HepG2 (cell line): ENCODE data around the gene FMNL2. TPM values are rescaled to one million over a fixed set of nuclear protein-coding genes. Genes with fewer than 3 reads are reported as not detected.

Experiments used
- ATAC-seq: fragments of 200-7000 bp; cut with Tn5 transposase; 3 replicates; pipeline ENCODE4 v1.9.1; 2020; ENCODE audit warnings: mild to moderate bottlenecking, moderate library complexity
- BruUV-seq: library from RNA; stranded (reverse); fragments of 400-500 nt; replicated peaks from 2 replicates; lab custom pipeline; 2021; lab: Mats Ljungman, UMichigan
- CTCF ChIA-PET: fragments of 300-600 bp; formaldehyde crosslinking; extraction: SDS; loops from one replicate; lab custom pipeline; 2021; ENCODE audit warnings: low total read pairs, inconsistent platforms, low intra/inter-chr PET ratio; lab: Yijun Ruan, JAX
- POLR2A ChIA-PET: fragments of 350-600 bp; sonication (Branson Sonifier 250); formaldehyde crosslinking; loops from one replicate; lab custom pipeline; 2020; ENCODE audit warnings: antibody characterized with exemption, inconsistent platforms; lab: Yijun Ruan, JAX
- DNase-seq: peaks from one replicate; pipeline ENCODE4 v3.0.0-alpha.2; 2015; ENCODE audit warnings: low spot score
- FAIRE-seq: peaks from 3 replicates; lab custom pipeline; 2011; peaks lifted over from hg19 to GRCh38; lab: Jason Lieb, UNC
- H2AFZ ChIP-seq: one replicate; pipeline ENCODE4 v1.6.1; 2011; ENCODE audit warnings: low read length, inconsistent platforms
- H3K27ac ChIP-seq: fragments of 300-600 bp; 3 replicates; pipeline ENCODE4 v1.8.0; 2011; ENCODE audit warnings: mixed run types, mild to moderate bottlenecking, mixed read lengths, low read length, inconsistent platforms; ENCODE audit not compliant: insufficient read depth; ENCODE audit errors: extremely low read length
- H3K27me3 ChIP-seq, 2 experiments: fragments of 200-600 bp in 1 of 2; 2 replicates in 1 of 2; 3 replicates in 1 of 2; pipeline versions ENCODE4 v1.6.0 to v1.8.0; 2011; ENCODE audit warnings: low read length in 2 of 2, mild to moderate bottlenecking in 2 of 2, moderate library complexity in 2 of 2, inconsistent platforms in 1 of 2; ENCODE audit not compliant: insufficient read depth in 2 of 2, control insufficient read depth in 1 of 2
- H3K36me3 ChIP-seq, 2 experiments: fragments of 200-600 bp in 1 of 2; replicated peaks in 1 of 2; 2 replicates in 1 of 2; 3 replicates in 1 of 2; pipeline versions ENCODE4 v1.5.1 to v1.8.0; 2011; ENCODE audit warnings: low read length in 2 of 2, inconsistent platforms in 1 of 2; ENCODE audit not compliant: insufficient read depth in 2 of 2, control insufficient read depth in 1 of 2
- H3K4me1 ChIP-seq: 2 replicates; pipeline ENCODE4 v1.5.1; 2012; ENCODE audit warnings: low read length, inconsistent platforms; ENCODE audit not compliant: insufficient read depth
- H3K4me2 ChIP-seq: 2 replicates; pipeline ENCODE4 v1.6.0; 2011; ENCODE audit warnings: low read depth, low read length, inconsistent platforms
- H3K4me3 ChIP-seq, 3 experiments: fragments of 200-600 bp in 1 of 3; sonication (generic), shearing (Covaris generic) in 1 of 3; replicated peaks in 1 of 3; 2 replicates each; pipeline ENCODE4 v1.5.1; 2011 to 2016; ENCODE audit warnings: low read length in 3 of 3, inconsistent platforms in 2 of 3, low read depth in 2 of 3, mild to moderate bottlenecking in 2 of 3, control low read depth in 1 of 3, mixed read lengths in 1 of 3; ENCODE audit not compliant: insufficient read depth in 1 of 3
- H3K79me2 ChIP-seq: one replicate; pipeline ENCODE4 v1.6.1; 2011; ENCODE audit warnings: low read length, inconsistent platforms; ENCODE audit not compliant: insufficient read depth
- H3K9ac ChIP-seq: 2 replicates; pipeline ENCODE4 v1.6.0; 2011; ENCODE audit warnings: mild to moderate bottlenecking, low read depth, low read length, inconsistent platforms; ENCODE audit not compliant: insufficient read depth
- H3K9me3 ChIP-seq: 2 replicates; pipeline ENCODE4 v1.5.1; 2012; ENCODE audit warnings: mild to moderate bottlenecking, low read length
- H4K20me1 ChIP-seq: 2 replicates; pipeline ENCODE4 v1.6.0; 2011; ENCODE audit warnings: inconsistent platforms, mild to moderate bottlenecking, low read length, moderate library complexity; ENCODE audit not compliant: insufficient read depth
- CCDC6 ChIP-seq: sonication (generic); formaldehyde crosslinking; IDR thresholded peaks from 2 replicates; pipeline ENCODE4 v1.8.1; 2022; ENCODE audit warnings: mild to moderate bottlenecking, missing genetic modification reagents, moderate library complexity
- E2F1 ChIP-seq: sonication (generic); formaldehyde crosslinking; IDR thresholded peaks from 2 replicates; pipeline ENCODE4 v1.5.0; 2020; ENCODE audit warnings: missing genetic modification reagents
- E2F5 ChIP-seq: sonication (generic); formaldehyde crosslinking; conservative IDR thresholded peaks from 2 replicates; pipeline ENCODE4 v1.4.0; 2020; ENCODE audit warnings: missing genetic modification reagents
- MAFK ChIP-seq, 2 experiments: IDR thresholded peaks in 1 of 2; conservative IDR thresholded peaks in 1 of 2; 2 replicates each; pipeline ENCODE4 v1.6.1; 2011; ENCODE audit warnings: improper control_type of control experiment in 2 of 2, low read length in 2 of 2
- RXRA ChIP-seq: sonication (generic); formaldehyde crosslinking; IDR thresholded peaks from 2 replicates; pipeline ENCODE4 v1.5.1; 2020; ENCODE audit warnings: missing genetic modification reagents
- ZBED4 ChIP-seq: sonication (generic); formaldehyde crosslinking; IDR thresholded peaks from 2 replicates; pipeline ENCODE4 v1.4.0; 2020; ENCODE audit warnings: missing genetic modification reagents, borderline replicate concordance
- ZNF30 ChIP-seq: sonication (generic); formaldehyde crosslinking; IDR thresholded peaks from 2 replicates; pipeline ENCODE4 v1.5.0; 2020; ENCODE audit warnings: mild to moderate bottlenecking, missing genetic modification reagents
- ZNF557 ChIP-seq: sonication (generic); formaldehyde crosslinking; IDR thresholded peaks from 2 replicates; pipeline ENCODE4 v1.4.0; 2020; ENCODE audit warnings: missing genetic modification reagents
- ZNF768 ChIP-seq: sonication (generic); formaldehyde crosslinking; IDR thresholded peaks from 2 replicates; pipeline ENCODE4 v1.4.0; 2020; ENCODE audit warnings: missing genetic modification reagents
- WGBS: methylation state at CpG from one replicate; pipeline ENCODE4 v1.1.6; 2017; ENCODE audit warnings: low lambda C conversion rate; 5-methylcytosine and 5-hydroxymethylcytosine counted together
- in situ Hi-C: cut with HindIII; loops from 2 replicates; pipeline ENCODE4 v1.10.0; 2017; ENCODE audit warnings: low pct_unique_long_range_greater_than_20kb; ENCODE audit not compliant: extremely low pct_ligation_motif_present
- intact Hi-C: fragments of 100-400 bp; cut with micrococcal nuclease; formaldehyde crosslinking; loops from one replicate; pipeline ENCODE4 v1.10.0; 2022; ENCODE audit not compliant: unreplicated experiment
- polyA plus RNA-seq, 8 experiments: library from polyadenylated mRNA; depleted of rRNA in 3 of 8; stranded (reverse) in 7 of 8; unstranded in 1 of 8; fragments of >200 nt; fragmentation: Illumina TruSeq in 4 of 8; extraction: Trizol in 4 of 8; gene quantifications; 2 replicates each; pipeline versions ENCODE4 v1.2.1 to v1.2.3, GENCODE V29; 2011 to 2016; ENCODE audit warnings: low read depth in 4 of 8, missing spikeins in 1 of 8, mixed read lengths in 1 of 8; ENCODE audit not compliant: insufficient read depth in 1 of 8
- total RNA-seq, 5 experiments: library from RNA; depleted of rRNA; stranded (reverse); fragments of >200 nt; fragmentation: Illumina TruSeq; extraction: Trizol; gene quantifications; 2 replicates each; pipeline ENCODE4 v1.2.3, GENCODE V29; 2016; ENCODE audit warnings: low read depth in 1 of 5

Gene FMNL2
- total and polyA plus RNA-seq, 2 of the 13 experiments (the other 11 are each of a cell fraction or from before 2014, with no cell fraction given), result 66.5 to 67.7 TPM

GRCh38 chr2:152430876-152431275, 95.9 kb downstream of the FMNL2 start:
- H3K79me2 ChIP-seq, result peaks cover 97% of the 10 kb centered on the region
- 98% methylated on average over 1 of the region's 1 CpG for WGBS
- no peaks in the 10 kb centered on the region for H3K9me3 ChIP-seq
- H4K20me1 ChIP-seq, result peaks cover 5% of the 10 kb centered on the region
- H3K36me3 ChIP-seq, result no peaks in the 10 kb centered on the region
- peaks cover 82% of the 10 kb centered on the region for H3K4me1 ChIP-seq
- BruUV-seq, result no TSS peak
- no peak overlapping the region for H3K9ac ChIP-seq
- H3K27ac ChIP-seq, result peak overlapping the region; percentile 5
- FAIRE-seq, result no peak
- in situ Hi-C loops, result no loop called here
- DNase-seq, result no peak
- H3K27me3 ChIP-seq, result no peaks in the 10 kb centered on the region
- CTCF ChIA-PET, result no interaction called here
- H3K4me3 ChIP-seq, result no peak overlapping the region
- TF ChIP-seq E2F5 (CRISPR knock-in tag) (no peak), MAFK (conservative IDR thresholded peaks at IDR 0.05 in 1 of 2, IDR thresholded peaks at IDR 0.05 in 1 of 2; ENCODE audit: low read length in 2 of 2) (0 out of 4 replicates have a peak, but pooled peaks of 1 of the 2 experiments have one; percentile 21)
- ATAC-seq, result no peak
- intact Hi-C loops, result loop anchor here (5.0 kb wide), 1 partner anchor 41 kb away; no protein-coding TSS in a partner anchor
- POLR2A ChIA-PET, result interaction anchor here (0.7 kb wide), 1 partner anchor 54 kb away, joined by 3 read pairs; no protein-coding TSS in a partner anchor
- no peak overlapping the region for H2AFZ ChIP-seq
- no peak overlapping the region for H3K4me2 ChIP-seq

GRCh38 chr2:152431370-152432098, 96.6 kb downstream of the FMNL2 start:
- peaks cover 98% of the 10 kb centered on the region for H3K79me2 ChIP-seq
- H2AFZ ChIP-seq, result no peak overlapping the region
- no peaks in the 10 kb centered on the region for H3K27me3 ChIP-seq
- FAIRE-seq, result no peak
- H3K27ac ChIP-seq, result no peak overlapping the region
- H3K36me3 ChIP-seq, result no peaks in the 10 kb centered on the region
- CTCF ChIA-PET, result no interaction called here
- H3K4me1 ChIP-seq, result peaks cover 76% of the 10 kb centered on the region
- H3K4me2 ChIP-seq, result no peak overlapping the region
- in situ Hi-C loops, result no loop called here
- POLR2A ChIA-PET, result interaction anchor here (0.7 kb wide), 1 partner anchor 53 kb away, joined by 3 read pairs; no protein-coding TSS in a partner anchor
- intact Hi-C loops, result loop anchor here (5.0 kb wide), 1 partner anchor 41 kb away; no protein-coding TSS in a partner anchor
- 96% methylated on average over 4 of the region's 4 CpGs for WGBS
- no TSS peak for BruUV-seq
- no peaks in the 10 kb centered on the region; the same call in 1 of the 2 replicates for H4K20me1 ChIP-seq
- H3K4me3 ChIP-seq, result no peak overlapping the region
- no peak for DNase-seq
- H3K9me3 ChIP-seq, result no peaks in the 10 kb centered on the region
- H3K9ac ChIP-seq, result no peak overlapping the region
- no peak for ATAC-seq
- TF ChIP-seq ZBED4 (CRISPR knock-in tag) (no peak), ZNF768 (CRISPR knock-in tag) (no peak), CCDC6 (CRISPR knock-in tag) (no peak), ZNF557 (CRISPR knock-in tag) (no peak), ZNF30 (CRISPR knock-in tag) (no peak), RXRA (CRISPR knock-in tag) (no peak), E2F1 (no peak)
